RWPE1 (cell line): ENCODE results near the gene RUNDC1.
"Not testable (repeated sequence)": the region's sequence is repeated elsewhere in the genome, so short reads cannot be mapped to it uniquely, and the experiment has no call there.

Source experiments
- CTCF ChIA-PET: fragments of 350-600 bp; sonication (Branson Sonifier 250); formaldehyde crosslinking; extraction: SDS; loops from one replicate; lab custom pipeline; 2021; lab: Yijun Ruan, JAX
- POLR2A ChIA-PET: fragments of 400-600 bp; formaldehyde crosslinking; extraction: SDS; loops from one replicate; lab custom pipeline; 2020; ENCODE audit warnings: antibody characterized with exemption; ENCODE audit not compliant: low non-redundant PET; lab: Yijun Ruan, JAX
- DNase-seq: peaks from one replicate; pipeline ENCODE4 v3.0.0; 2012; ENCODE audit warnings: low spot score
- H3K27ac ChIP-seq: fragments of 450-650 bp; 2 replicates; pipeline ENCODE4 v1.5.1; 2017
- CTCF ChIP-seq: fragments of 450-650 bp; conservative IDR thresholded peaks from 2 replicates; pipeline ENCODE4 v1.5.1; 2017; ENCODE audit warnings: low read depth, mild to moderate bottlenecking

The RUNDC1 gene

GRCh38 chr17:42964161-42964932 is 16.0 kb upstream of the RUNDC1 start, which contains the start of gene AARSD1:
Gene AARSD1 (minus strand): TSS chr17:42964454. CDS start chr17:42964440, 14 bp downstream.
- DNase-seq, result peak; percentile 85
- POLR2A ChIA-PET, result interaction anchor here (0.6 kb wide), 1 partner anchor 40 kb away, joined by 3 read pairs; no protein-coding TSS in a partner anchor
- peak within 1 kb of the TSS; percentile 82 for H3K27ac ChIP-seq
- CTCF ChIA-PET, result no interaction called here
- no peak for TF ChIP-seq CTCF

DNA sequence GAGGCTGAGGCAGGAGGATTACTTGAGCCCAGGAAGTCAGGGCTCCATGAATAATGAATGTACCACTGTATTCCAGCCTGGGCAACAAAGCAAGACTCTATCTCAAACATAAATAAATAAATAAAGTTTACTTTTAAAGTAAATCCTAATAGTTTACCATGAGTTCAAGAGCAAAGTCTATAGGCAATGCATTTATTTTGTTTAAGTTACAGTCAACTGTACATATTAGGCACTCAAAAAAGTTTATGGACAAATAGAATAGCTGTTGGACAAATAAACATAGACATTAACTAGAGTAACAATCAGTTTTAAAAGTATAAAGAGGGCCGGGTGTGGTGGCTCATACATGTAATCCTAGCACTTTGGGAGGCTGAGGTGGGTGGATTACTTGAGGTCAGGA is 12.4 kb upstream of the RUNDC1 start:
- no peak for DNase-seq
- CTCF ChIA-PET, result no interaction called here
- TF ChIP-seq CTCF, result no peak
- POLR2A ChIA-PET, result no interaction called here
- H3K27ac ChIP-seq, result no peak overlapping the region

DNA sequence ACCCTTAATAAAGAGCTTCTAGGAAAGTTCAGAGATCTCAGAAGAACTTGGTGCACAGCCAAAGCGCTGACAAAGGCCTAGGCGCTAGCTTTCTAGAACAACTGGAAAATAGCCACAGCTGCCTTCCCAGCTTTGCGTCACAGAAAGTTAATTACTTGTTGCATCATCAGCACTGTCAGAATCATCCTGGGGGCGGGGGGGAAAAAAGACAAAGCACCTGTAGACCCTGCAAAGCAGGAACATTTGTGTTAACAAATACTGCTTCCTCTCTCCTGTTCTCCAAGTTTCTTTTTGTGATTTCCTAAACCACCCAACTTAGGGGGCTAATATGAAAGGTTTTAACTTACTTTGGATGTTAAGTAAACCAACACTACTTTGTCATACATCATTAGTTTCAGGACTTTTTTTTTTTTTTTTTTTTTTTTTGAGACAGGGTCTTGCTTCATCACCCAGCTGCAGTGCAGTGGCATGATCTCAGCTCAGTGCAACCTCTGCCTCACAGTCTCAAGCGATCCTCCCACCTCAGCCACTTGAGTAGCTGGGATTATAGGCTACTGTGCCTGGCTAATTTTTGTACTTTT is 11.3 kb upstream of the RUNDC1 start:
- ChIA-PET CTCF (no interaction called here), POLR2A (no interaction called here)
- no peak overlapping the region for H3K27ac ChIP-seq
- TF ChIP-seq CTCF, result no peak
- no peak for DNase-seq

DNA sequence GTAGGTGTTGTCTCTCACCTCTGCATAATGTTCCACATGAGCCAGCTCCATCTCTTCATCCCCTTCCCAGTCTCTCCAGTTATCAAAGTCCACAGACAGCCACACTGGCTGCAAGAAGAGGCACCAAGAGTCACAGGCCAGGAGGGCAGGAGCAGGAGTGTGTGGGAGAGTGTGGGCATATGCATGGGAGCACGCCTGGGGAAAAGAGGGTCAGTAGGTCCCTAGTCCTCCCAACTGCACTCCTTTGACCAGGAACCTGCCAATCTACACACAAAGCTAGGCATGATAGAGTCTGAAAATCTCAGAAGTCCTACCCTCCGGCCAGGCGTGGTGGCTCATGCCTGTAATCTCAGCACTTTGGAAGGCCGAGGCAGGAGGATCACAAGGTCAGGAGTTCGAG is 8.8 kb upstream of the RUNDC1 start:
- no peak for TF ChIP-seq CTCF
- ChIA-PET POLR2A (no interaction called here), CTCF (no interaction called here)
- no peak for DNase-seq
- H3K27ac ChIP-seq, result no peak overlapping the region

DNA sequence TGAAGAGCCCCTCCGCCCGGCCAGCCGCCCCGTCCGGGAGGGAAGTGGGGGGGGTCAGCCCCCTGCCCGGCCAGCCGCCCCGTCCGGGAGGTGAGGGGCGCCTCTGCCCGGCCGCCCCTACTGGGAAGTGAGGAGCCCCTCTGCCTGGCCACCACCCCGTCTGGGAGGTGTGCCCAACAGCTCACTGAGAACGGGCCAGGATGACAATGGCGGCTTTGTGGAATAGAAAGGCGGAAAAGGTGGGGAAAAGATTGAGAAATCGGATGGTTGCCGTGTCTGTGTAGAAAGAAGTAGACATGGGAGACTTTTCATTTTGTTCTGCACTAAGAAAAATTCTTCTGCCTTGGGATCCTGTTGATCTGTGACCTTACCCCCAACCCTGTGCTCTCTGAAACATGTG is 7.0 kb upstream of the RUNDC1 start:
- H3K27ac ChIP-seq, DNase-seq: not testable (repeated sequence)

GRCh38 chr17:42975265-42975664 is 5.1 kb upstream of the RUNDC1 start:
- DNase-seq, result no peak
- CTCF ChIA-PET, result interaction anchor here (0.6 kb wide), 1 partner anchor 1716 kb away, joined by 4 read pairs; no protein-coding TSS in a partner anchor
- no peak overlapping the region for H3K27ac ChIP-seq
- POLR2A ChIA-PET, result no interaction called here
- TF ChIP-seq CTCF, result no peak

More for the DNA sequence above, 7.0 kb upstream of the RUNDC1 start:
- POLR2A ChIA-PET, CTCF ChIA-PET: not testable (repeated sequence)

DNA sequence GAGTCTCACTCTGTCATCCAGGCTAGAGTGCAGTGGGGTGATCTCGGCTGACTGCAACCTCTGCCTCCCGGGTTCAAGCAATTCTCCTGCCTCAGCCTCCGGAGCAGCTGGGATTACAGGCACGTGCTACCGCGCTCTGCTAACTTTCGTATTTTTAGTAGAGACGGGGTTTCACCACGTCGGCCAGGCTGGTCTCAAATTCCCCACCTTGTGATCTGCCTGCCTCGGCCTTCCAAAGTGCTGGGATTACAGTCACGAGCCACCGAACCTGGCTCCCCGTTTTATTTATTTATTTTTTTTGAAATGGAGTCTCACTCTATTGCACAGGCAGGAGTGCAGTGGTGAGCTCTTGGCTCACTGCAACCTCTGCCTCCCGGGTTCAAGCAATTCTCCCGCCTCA is 4.7 kb upstream of the RUNDC1 start:
- DNase-seq, H3K27ac ChIP-seq, POLR2A ChIA-PET, CTCF ChIA-PET: not testable (repeated sequence)
